HEK293T (cell line): ENCODE results near the gene ARHGAP6.

Experiments
- CTCF ChIA-PET: fragments of 350-600 bp; formaldehyde crosslinking; extraction: SDS; loops from one replicate; lab custom pipeline; 2021; ENCODE audit warnings: antibody characterized with exemption, inconsistent platforms; lab: Yijun Ruan, JAX
- POLR2A ChIA-PET: fragments of 350-600 bp; formaldehyde crosslinking; extraction: SDS; loops from one replicate; lab custom pipeline; 2020; ENCODE audit warnings: antibody characterized with exemption, inconsistent platforms; lab: Yijun Ruan, JAX
- DNase-seq: peaks from one replicate; pipeline ENCODE4 v3.0.0; 2012; ENCODE audit warnings: mixed read lengths; ENCODE audit errors: extremely low spot score
- ARNT ChIP-seq: fragments of 450-650 bp; IDR thresholded peaks from 2 replicates; pipeline ENCODE4 v1.6.1; 2017; ENCODE audit warnings: mild to moderate bottlenecking
- BHLHE40 ChIP-seq: fragments of 450-650 bp; IDR thresholded peaks from 2 replicates; pipeline ENCODE4 v1.6.1; 2016; ENCODE audit warnings: mild to moderate bottlenecking, moderate library complexity, borderline replicate concordance
- CTBP1 ChIP-seq: fragments of 450-650 bp; IDR thresholded peaks from 2 replicates; pipeline ENCODE4 v1.6.1; 2016; ENCODE audit warnings: borderline replicate concordance
- ELF4 ChIP-seq: fragments of 450-650 bp; IDR thresholded peaks from 2 replicates; pipeline ENCODE4 v1.6.1; 2017; ENCODE audit warnings: antibody characterized with exemption
- FOXA1 ChIP-seq: fragments of 450-650 bp; IDR thresholded peaks from 2 replicates; pipeline ENCODE4 v1.6.1; 2016; ENCODE audit warnings: mild to moderate bottlenecking
- FOXK2 ChIP-seq: fragments of 450-650 bp; IDR thresholded peaks from 2 replicates; pipeline ENCODE4 v1.6.1; 2016; ENCODE audit warnings: mild to moderate bottlenecking
- FOXM1 ChIP-seq: fragments of 450-650 bp; IDR thresholded peaks from 2 replicates; pipeline ENCODE4 v1.6.1; 2017; ENCODE audit warnings: mild to moderate bottlenecking, borderline replicate concordance
- HDGF ChIP-seq: fragments of 450-650 bp; IDR thresholded peaks from 2 replicates; pipeline ENCODE4 v1.6.1; 2017; ENCODE audit warnings: antibody characterized with exemption, borderline replicate concordance
- L3MBTL2 ChIP-seq: fragments of 450-650 bp; conservative IDR thresholded peaks from 2 replicates; pipeline ENCODE4 v1.6.1; 2016; ENCODE audit warnings: mild to moderate bottlenecking
- LEF1 ChIP-seq: fragments of 450-650 bp; IDR thresholded peaks from 2 replicates; pipeline ENCODE4 v1.6.1; 2017; ENCODE audit warnings: mild to moderate bottlenecking, borderline replicate concordance
- NFRKB ChIP-seq: fragments of 450-650 bp; IDR thresholded peaks from 2 replicates; pipeline ENCODE4 v1.6.1; 2016; ENCODE audit warnings: mild to moderate bottlenecking, moderate library complexity
- SP1 ChIP-seq: fragments of 450-650 bp; IDR thresholded peaks from 2 replicates; pipeline ENCODE4 v1.6.1; 2017
- SUZ12 ChIP-seq: fragments of 450-650 bp; IDR thresholded peaks from 2 replicates; pipeline ENCODE4 v1.6.1; 2016; ENCODE audit warnings: mild to moderate bottlenecking
- TARDBP ChIP-seq: fragments of 450-650 bp; IDR thresholded peaks from 2 replicates; pipeline ENCODE4 v1.6.1; 2016
- ZNF384 ChIP-seq: fragments of 450-650 bp; IDR thresholded peaks from 2 replicates; pipeline ENCODE4 v1.6.1; 2016
- TF ChIP-seq, protein P1 (sequence below): fragments of 450-650 bp; IDR thresholded peaks from 2 replicates; pipeline ENCODE4 v1.6.1; 2016

ARHGAP6 gene

DNA sequence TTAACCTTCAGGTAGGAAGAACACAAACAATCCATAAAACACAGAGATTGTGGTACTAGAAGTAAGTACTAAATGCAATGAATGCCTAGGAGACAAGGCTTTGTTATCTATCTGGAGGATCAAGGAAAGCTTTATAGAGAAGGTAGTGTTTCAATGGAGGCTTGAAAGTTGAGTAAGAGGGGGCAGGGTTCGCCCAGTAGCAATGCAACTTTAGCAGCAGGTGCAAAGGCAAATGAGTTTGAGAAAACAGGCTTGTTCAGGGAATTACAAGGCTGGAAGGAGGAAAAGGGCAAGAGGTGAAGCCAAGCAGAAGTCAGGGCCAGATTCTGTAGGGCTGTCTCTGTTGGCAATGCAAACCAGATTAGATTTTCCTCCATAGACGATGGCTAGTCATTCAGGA, 408.0 kb downstream of the ARHGAP6 start:
- DNase-seq = no peak
- ChIA-PET CTCF (interaction anchor here (0.8 kb wide), 1 partner anchor 9 kb away, joined by 3 read pairs; no protein-coding TSS in a partner anchor), POLR2A (no interaction called here)
- TF ChIP-seq ARNT = no peak
- no peak for TF ChIP-seq BHLHE40
- no peak for TF ChIP-seq FOXA1

DNA sequence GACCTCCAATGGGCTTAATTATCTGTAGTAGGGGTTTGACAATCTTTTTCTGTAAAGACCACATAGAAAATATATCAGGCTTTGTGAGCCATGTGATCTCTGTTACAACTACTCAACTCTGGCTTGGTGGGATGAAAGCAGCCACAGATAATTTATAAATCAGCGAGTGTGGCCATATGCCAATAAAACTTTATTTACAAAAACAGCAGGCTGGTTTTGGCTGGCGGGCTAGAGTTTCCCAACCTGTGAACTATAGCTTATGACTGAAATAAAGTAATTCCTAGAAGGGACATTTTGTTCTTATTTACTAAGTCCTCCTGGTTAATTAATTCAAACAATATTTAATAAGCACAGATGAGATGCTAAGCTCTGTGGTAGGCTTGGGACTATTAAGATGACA, 408.4 kb downstream of the ARHGAP6 start:
- TF ChIP-seq HDGF (no peak), FOXK2 (no peak), SP1 (no peak), ELF4 (no peak), FOXA1 (no peak), L3MBTL2 (no peak), BHLHE40 (no peak), CTBP1 (no peak), TARDBP (no peak), FOXM1 (no peak), ZNF384 (no peak), LEF1 (no peak), ARNT (no peak)
- TF ChIP-seq, protein P1, sequence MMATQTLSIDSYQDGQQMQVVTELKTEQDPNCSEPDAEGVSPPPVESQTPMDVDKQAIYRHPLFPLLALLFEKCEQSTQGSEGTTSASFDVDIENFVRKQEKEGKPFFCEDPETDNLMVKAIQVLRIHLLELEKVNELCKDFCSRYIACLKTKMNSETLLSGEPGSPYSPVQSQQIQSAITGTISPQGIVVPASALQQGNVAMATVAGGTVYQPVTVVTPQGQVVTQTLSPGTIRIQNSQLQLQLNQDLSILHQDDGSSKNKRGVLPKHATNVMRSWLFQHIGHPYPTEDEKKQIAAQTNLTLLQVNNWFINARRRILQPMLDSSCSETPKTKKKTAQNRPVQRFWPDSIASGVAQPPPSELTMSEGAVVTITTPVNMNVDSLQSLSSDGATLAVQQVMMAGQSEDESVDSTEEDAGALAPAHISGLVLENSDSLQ = no peak
- no peak for DNase-seq
- POLR2A ChIA-PET = no interaction called here
- CTCF ChIA-PET = interaction anchor here (0.8 kb wide), 1 partner anchor 10 kb away, joined by 3 read pairs; no protein-coding TSS in a partner anchor

DNA sequence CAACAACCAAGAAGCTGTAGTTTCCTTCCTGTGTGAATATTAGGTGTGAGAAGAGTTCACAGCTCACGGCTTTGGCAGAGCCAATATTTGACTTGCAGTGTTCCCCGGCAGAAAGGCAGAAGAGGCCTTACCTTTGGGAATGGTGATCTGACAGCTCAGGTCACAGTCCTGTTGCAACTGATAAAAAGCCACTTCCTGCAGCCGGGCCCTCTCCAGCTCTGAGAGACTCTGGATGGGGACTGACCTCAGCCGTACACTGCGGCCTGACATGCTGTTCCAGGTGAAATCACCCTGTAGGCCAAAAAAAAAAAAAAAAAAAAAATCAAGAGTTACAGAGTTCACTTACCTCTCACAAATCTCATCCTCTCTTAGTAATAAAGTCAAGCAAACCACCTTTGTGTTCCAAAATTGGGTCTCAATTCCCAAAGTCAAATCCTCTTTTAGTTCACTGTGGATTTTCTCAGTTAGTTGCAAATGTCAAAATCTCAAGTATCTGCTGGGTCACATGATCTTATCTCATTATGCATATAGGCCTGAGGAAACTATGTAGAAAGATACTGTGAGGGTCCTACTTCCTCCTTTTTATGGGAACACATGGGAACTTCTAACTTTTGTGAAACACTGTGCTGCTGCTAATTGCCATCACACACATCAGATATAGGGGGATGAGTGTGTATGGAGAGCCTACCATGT, 411.2 kb downstream of the ARHGAP6 start:
- TF ChIP-seq NFRKB = no peak
- TF ChIP-seq SP1 = no peak
- TF ChIP-seq HDGF = no peak
- no peak for TF ChIP-seq ZNF384
- no peak for TF ChIP-seq FOXA1
- TF ChIP-seq SUZ12 = no peak
- TF ChIP-seq, protein P1 = no peak
- no peak for TF ChIP-seq TARDBP
- no peak for TF ChIP-seq L3MBTL2
- TF ChIP-seq ELF4 = no peak
- TF ChIP-seq CTBP1 = no peak
- TF ChIP-seq ARNT = no peak
- no peak for TF ChIP-seq FOXK2
- ChIA-PET POLR2A (no interaction called here), CTCF (no interaction called here)
- no peak for DNase-seq

DNA sequence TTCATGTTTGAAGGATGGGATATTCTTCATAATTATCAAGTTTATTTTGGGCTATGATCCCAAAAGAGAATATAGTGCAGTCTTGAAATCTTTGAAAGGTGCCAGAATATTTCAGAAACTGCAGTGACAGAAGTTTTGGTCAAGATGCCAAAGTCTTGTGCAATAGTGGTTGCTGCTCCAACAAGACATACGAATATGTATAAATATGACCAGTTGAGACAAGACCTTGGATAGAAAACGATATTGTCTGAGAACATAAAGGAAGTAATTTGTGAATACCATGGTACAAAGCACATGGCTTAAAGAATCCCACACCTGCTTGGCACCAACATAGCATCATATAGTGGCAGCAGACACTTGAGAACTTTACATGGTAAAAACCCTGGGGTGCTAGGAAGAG, 421.1 kb downstream of the ARHGAP6 start:
- ChIA-PET POLR2A (no interaction called here), CTCF (no interaction called here)
- TF ChIP-seq FOXM1 (no peak), L3MBTL2 (no peak), SUZ12 (no peak), BHLHE40 (no peak), NFRKB (no peak), TARDBP (no peak), FOXA1 (no peak), ELF4 (no peak), ARNT (no peak), CTBP1 (no peak), FOXK2 (no peak), ZNF384 (no peak), SP1 (no peak)
- TF ChIP-seq, protein P1 = no peak
- DNase-seq = no peak

DNA sequence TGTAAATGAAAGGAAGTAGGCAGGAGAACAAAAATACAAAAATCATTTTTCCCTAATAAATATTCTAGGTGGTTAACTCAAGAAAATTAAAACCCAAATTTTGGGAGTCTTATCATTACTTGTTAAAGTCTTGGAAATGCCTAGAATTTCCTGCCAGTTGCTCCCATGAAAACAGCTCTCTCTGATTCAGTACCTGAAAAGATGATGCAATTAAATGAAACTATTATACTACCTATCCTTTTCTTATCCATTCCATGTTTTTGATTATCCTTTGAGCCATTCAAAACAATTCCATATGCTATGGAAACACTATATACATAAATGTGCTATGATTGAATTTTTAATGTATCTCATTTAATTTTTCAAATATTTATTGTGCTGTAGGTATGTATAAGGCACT, 423.0 kb downstream of the ARHGAP6 start:
- CTCF ChIA-PET = no interaction called here
- TF ChIP-seq ELF4 (no peak), TARDBP (no peak), SP1 (no peak), FOXM1 (no peak), ARNT (no peak), L3MBTL2 (no peak), LEF1 (no peak), FOXA1 (no peak), FOXK2 (no peak)
- DNase-seq = no peak
- POLR2A ChIA-PET = no interaction called here

DNA sequence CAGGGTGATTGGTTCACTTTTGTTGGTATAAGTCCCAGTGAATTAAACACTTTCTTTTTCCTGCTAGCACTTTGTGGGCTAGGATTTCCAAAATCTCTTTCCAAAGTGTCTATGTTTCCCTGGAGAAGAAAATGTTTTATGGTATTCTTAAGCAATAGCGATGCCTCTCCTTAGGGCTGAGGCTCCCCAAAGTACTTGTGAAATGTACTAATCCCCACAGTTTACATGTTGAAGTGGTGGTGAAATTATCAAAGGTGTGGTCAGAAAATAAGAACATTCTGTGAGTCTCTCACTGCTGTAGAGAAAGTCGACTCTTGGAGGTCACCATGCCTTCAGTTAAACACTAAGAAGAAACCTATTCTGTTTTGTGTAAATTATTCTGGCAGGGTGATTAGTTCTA, 424.0 kb downstream of the ARHGAP6 start:
- no peak for DNase-seq
- ChIA-PET POLR2A (no interaction called here), CTCF (no interaction called here)
- TF ChIP-seq HDGF = no peak
- TF ChIP-seq FOXM1 = no peak
- no peak for TF ChIP-seq FOXA1
- TF ChIP-seq, protein P1 = no peak
- TF ChIP-seq ZNF384 = no peak
- no peak for TF ChIP-seq LEF1
- no peak for TF ChIP-seq BHLHE40
- TF ChIP-seq CTBP1 = no peak
- no peak for TF ChIP-seq NFRKB
- no peak for TF ChIP-seq FOXK2
- no peak for TF ChIP-seq ARNT
- no peak for TF ChIP-seq SUZ12
